Ishikawa (cell line): ENCODE measurements around the gene CNPY4.

ENCODE experiments used
- CEBPB ChIP-seq: IDR thresholded peaks from 2 replicates; pipeline ENCODE4 v1.6.1; 2012
- CREB1 ChIP-seq: IDR thresholded peaks from 2 replicates; pipeline ENCODE4 v1.6.1; 2012; ENCODE audit warnings: low read depth
- EGR1 ChIP-seq: IDR thresholded peaks from 2 replicates; pipeline ENCODE4 v1.6.1; 2012
- EP300 ChIP-seq: IDR thresholded peaks from 2 replicates; pipeline ENCODE4 v1.6.1; 2012; ENCODE audit warnings: borderline replicate concordance
- FOXM1 ChIP-seq: IDR thresholded peaks from 2 replicates; pipeline ENCODE4 v1.6.1; 2012; ENCODE audit warnings: low read depth, borderline replicate concordance
- MAX ChIP-seq: IDR thresholded peaks from 2 replicates; pipeline ENCODE4 v1.6.1; 2012
- NFIC ChIP-seq: IDR thresholded peaks from 2 replicates; pipeline ENCODE4 v1.6.1; 2012
- RAD21 ChIP-seq: IDR thresholded peaks from 2 replicates; pipeline ENCODE4 v1.6.1; 2012; ENCODE audit warnings: low read depth
- REST ChIP-seq: IDR thresholded peaks from 2 replicates; pipeline ENCODE4 v1.6.1; 2012; ENCODE audit warnings: low read depth, mild to moderate bottlenecking
- TAF1 ChIP-seq: IDR thresholded peaks from 2 replicates; pipeline ENCODE4 v1.6.1; 2012; ENCODE audit warnings: low read depth, mild to moderate bottlenecking
- TCF12 ChIP-seq: IDR thresholded peaks from 2 replicates; pipeline ENCODE4 v1.6.1; 2012; ENCODE audit warnings: low read depth
- TEAD4 ChIP-seq: IDR thresholded peaks from 2 replicates; pipeline ENCODE4 v1.6.1; 2012
- YY1 ChIP-seq: IDR thresholded peaks from 2 replicates; pipeline ENCODE4 v1.6.1; 2012; ENCODE audit warnings: low read depth
- ZBTB7A ChIP-seq: IDR thresholded peaks from 2 replicates; pipeline ENCODE4 v1.6.1; 2012; ENCODE audit warnings: low read depth
- TF ChIP-seq, protein P1 (sequence below): IDR thresholded peaks from 2 replicates; pipeline ENCODE4 v1.6.1; 2012

Gene CNPY4

DNA sequence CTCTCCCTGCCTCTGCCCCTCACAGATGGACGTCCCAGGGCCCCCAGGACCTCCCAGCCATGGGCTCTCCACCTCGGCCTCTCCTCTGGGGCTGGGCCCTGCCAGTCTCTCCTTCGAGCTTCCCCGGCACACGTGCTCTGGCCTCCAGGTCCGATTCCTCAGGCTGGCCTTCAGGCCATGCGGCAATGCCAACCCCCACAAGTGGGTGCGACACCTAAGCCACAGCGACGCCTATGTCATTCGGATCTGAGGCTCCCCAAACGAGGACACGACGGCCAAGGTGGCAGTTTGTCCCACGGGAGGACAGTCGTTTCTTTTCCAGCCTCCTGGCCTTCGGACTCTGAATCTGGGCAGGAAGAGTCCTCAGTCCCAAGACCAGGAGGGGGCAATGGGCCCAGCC, 12.8 kb upstream of the CNPY4 start:
- TF ChIP-seq TAF1: no peak
- TF ChIP-seq FOXM1: no peak
- no peak for TF ChIP-seq RAD21
- no peak for TF ChIP-seq MAX
- TF ChIP-seq TCF12: no peak
- no peak for TF ChIP-seq EP300
- TF ChIP-seq EGR1: no peak
- TF ChIP-seq CREB1: no peak
- TF ChIP-seq, protein P1, sequence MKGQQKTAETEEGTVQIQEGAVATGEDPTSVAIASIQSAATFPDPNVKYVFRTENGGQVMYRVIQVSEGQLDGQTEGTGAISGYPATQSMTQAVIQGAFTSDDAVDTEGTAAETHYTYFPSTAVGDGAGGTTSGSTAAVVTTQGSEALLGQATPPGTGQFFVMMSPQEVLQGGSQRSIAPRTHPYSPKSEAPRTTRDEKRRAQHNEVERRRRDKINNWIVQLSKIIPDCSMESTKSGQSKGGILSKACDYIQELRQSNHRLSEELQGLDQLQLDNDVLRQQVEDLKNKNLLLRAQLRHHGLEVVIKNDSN: no peak
- TF ChIP-seq TEAD4: no peak
- no peak for TF ChIP-seq NFIC
- TF ChIP-seq YY1: no peak
- no peak for TF ChIP-seq REST
- no peak for TF ChIP-seq ZBTB7A

DNA sequence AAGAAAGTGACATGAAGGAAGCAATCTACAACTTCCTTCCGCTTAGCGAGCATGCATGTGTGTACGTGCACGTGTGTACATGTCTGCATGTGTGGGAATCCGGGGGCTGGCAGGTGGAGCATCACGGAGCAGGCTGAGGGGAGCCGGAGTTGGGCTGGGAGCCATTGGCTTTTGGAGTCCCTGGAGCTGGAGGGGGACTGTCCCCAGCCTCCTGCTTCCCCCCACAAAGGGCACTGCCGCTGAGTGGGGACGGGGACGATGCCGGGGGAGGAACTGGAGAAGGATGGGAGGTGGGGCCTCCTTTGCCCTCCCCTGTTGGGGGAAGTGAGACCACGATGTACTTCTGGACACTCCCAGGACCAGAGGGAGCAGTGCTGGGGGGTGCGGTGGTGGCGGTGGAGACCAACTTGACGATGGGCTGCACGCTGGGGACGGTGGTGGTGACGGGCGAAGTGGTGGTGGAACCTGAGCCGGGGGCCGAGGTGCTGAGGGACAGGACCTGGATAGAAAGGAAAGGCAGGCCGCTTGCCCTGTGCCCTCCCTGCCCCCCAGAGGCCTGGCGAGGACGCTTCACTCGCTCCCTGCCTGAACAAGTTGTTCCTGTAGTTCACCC, 12.2 kb upstream of the CNPY4 start:
- TF ChIP-seq CREB1 (no peak), FOXM1 (no peak), YY1 (no peak), EGR1 (no peak)
- TF ChIP-seq, protein P1: no peak

DNA sequence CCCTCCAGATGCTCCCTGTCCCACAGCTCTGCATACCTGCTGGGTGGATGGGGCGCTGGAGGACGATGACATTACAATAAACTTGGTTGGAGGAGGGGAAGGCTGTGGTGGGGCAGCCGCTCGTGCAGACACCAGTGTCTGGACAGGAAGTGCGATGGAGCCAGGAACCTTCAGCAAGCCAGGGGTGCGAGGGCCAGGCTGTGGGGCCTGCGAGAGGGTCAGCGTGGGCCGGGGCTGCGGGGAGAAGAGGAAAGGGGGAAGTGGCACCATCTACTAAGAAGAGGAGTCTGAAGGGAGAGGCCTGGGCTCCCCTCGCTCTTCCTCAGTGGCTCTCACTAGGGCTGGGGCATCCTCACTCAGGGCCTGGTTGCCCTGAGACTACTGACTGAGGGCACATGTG, 11.5 kb upstream of the CNPY4 start:
- TF ChIP-seq RAD21: no peak
- TF ChIP-seq TEAD4: no peak
- TF ChIP-seq YY1: no peak
- no peak for TF ChIP-seq FOXM1
- TF ChIP-seq, protein P1: no peak
- TF ChIP-seq REST: no peak
- TF ChIP-seq TAF1: no peak
- no peak for TF ChIP-seq EGR1
- TF ChIP-seq ZBTB7A: no peak
- no peak for TF ChIP-seq MAX
- TF ChIP-seq CREB1: no peak
- TF ChIP-seq TCF12: no peak

GRCh38 chr7:100109521-100110163, 9.8 kb upstream of the CNPY4 start:
- TF ChIP-seq RAD21 (no peak), MAX (no peak), TEAD4 (no peak)
- TF ChIP-seq, protein P1: no peak

GRCh38 chr7:100111156-100111555, 8.3 kb upstream of the CNPY4 start:
- TF ChIP-seq RAD21 (no peak), EP300 (no peak), CREB1 (no peak), NFIC (no peak), EGR1 (no peak), MAX (no peak), YY1 (no peak), ZBTB7A (no peak), REST (no peak), FOXM1 (no peak), TAF1 (no peak), CEBPB (no peak), TEAD4 (no peak), TCF12 (no peak)
- TF ChIP-seq, protein P1: no peak
